ENCODE data around the gene COASY.

- TF ChIP-seq CTCF (IDR thresholded peaks at IDR 0.05; ENCODE audit: insufficient read depth, low read length, poor library complexity, severe bottlenecking) (no peak), EZH2phosphoT487 (conservative IDR thresholded peaks at IDR 0.05; ENCODE audit: low read length) (no peak)
Measured at GRCh38 chr17:42584880-42585279, 22.9 kb downstream of the COASY start.
